ENCODE results near the gene ALOX5AP. TPM values are rescaled to one million over a fixed set of nuclear protein-coding genes. Genes with fewer than 3 reads are reported as not detected.

Gene ALOX5AP
- total and polyA plus RNA-seq, 4 donors = 17.9 to 753 (median 111) TPM

DNA sequence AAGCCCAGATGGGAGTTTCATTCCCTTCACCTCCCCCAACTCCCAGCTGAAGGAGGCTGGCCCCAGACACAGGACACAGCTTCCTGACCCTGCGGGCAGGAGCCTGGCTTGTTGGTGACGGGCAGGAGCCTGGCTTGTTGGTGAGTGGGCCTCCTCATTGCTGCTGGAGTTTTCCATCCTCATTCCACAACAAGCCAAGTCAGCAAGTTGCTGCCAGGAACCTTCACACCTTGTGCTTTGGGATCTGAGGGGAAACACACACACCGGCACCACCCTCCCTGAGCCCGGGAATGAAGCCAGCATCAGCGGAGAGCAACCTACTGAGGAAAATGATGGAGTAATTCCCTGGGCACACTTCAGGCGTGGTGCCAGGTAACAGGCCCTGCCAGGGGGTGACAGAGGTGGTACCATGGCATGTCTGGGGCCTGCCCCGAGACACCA is 74.9 kb downstream of the ALOX5AP start:
- ATAC-seq (ENCODE audit: insufficient read depth, low FRiP score) = no peak
- peaks cover 0 to 2% (median 0%) of the 10 kb centered on the region in 4 donors for H3K9me3 ChIP-seq (ENCODE audit: control insufficient read depth in 4 of 4, insufficient read depth in 3 of 4, low read length in 3 of 4)
- no peak for DNase-seq
- WGBS, 2 donors = 79 to 81% methylated on average over 7 of the region's 7 CpGs
- H3K36me3 ChIP-seq (ENCODE audit: control insufficient read depth in 4 of 4, insufficient read depth in 4 of 4, low read length in 4 of 4) = no peaks in the 10 kb centered on the region
- no peak overlapping the region for H3K4me3 ChIP-seq
- no peak overlapping the region for H3K27ac ChIP-seq (ENCODE audit: low read depth in 1 of 2, low read length in 1 of 2)
- H3K27me3 ChIP-seq (ENCODE audit: control insufficient read depth in 3 of 3, insufficient read depth in 3 of 3, low read length in 2 of 3) = no peaks in the 10 kb centered on the region
- no peak overlapping the region for H3K9ac ChIP-seq (ENCODE audit: insufficient read depth in 1 of 2, low read length in 2 of 2)
- TF ChIP-seq, protein P1, sequence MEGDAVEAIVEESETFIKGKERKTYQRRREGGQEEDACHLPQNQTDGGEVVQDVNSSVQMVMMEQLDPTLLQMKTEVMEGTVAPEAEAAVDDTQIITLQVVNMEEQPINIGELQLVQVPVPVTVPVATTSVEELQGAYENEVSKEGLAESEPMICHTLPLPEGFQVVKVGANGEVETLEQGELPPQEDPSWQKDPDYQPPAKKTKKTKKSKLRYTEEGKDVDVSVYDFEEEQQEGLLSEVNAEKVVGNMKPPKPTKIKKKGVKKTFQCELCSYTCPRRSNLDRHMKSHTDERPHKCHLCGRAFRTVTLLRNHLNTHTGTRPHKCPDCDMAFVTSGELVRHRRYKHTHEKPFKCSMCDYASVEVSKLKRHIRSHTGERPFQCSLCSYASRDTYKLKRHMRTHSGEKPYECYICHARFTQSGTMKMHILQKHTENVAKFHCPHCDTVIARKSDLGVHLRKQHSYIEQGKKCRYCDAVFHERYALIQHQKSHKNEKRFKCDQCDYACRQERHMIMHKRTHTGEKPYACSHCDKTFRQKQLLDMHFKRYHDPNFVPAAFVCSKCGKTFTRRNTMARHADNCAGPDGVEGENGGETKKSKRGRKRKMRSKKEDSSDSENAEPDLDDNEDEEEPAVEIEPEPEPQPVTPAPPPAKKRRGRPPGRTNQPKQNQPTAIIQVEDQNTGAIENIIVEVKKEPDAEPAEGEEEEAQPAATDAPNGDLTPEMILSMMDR (IDR thresholded peaks at IDR 0.05; ENCODE audit: control extremely low read depth, extremely low read depth) = no peak
- H3K4me1 ChIP-seq (ENCODE audit: control insufficient read depth in 5 of 5, insufficient read depth in 5 of 5, low read length in 5 of 5) = peaks cover 0 to 9% (median 2%) of the 10 kb centered on the region in 5 donors

DNA sequence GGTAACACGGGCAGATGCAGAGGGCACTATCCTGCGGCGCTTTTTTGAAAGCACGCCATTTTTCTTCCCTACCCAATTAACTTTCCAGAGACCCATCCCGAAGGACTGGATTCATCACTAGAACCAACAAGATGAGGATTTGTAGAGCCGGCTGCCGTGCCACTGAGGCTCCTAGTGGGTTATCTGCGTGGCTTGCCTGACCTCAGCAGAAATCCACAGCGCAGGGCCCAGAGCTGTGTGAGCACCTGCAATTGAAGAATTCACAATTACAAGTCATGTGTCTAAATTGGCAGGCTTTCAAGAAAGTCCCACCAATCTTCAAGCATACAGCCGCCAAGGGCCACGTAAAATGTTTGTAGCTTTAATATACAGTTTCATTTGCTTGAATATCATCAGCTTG is 75.5 kb downstream of the ALOX5AP start:
- Histone ChIP-seq H3K27ac (ENCODE audit: low read depth in 1 of 2, low read length in 1 of 2) (no peak overlapping the region), H3K27me3 (ENCODE audit: control insufficient read depth in 3 of 3, insufficient read depth in 3 of 3, low read length in 2 of 3) (no peaks in the 10 kb centered on the region), H3K9ac (ENCODE audit: insufficient read depth in 1 of 2, low read length in 2 of 2) (no peak overlapping the region), H3K9me3 (ENCODE audit: control insufficient read depth in 4 of 4, insufficient read depth in 3 of 4, low read length in 3 of 4) (peaks cover 0 to under 1% (median 0%) of the 10 kb centered on the region in 4 donors), H3K4me1 (ENCODE audit: control insufficient read depth in 5 of 5, insufficient read depth in 5 of 5, low read length in 5 of 5) (peaks cover 0 to 7% (median 2%) of the 10 kb centered on the region in 5 donors), H3K36me3 (ENCODE audit: control insufficient read depth in 4 of 4, insufficient read depth in 4 of 4, low read length in 4 of 4) (no peaks in the 10 kb centered on the region), H3K4me3 (no peak overlapping the region)
- WGBS, 2 donors = 92 to 94% methylated on average over 11 of the region's 11 CpGs
- TF ChIP-seq, protein P1 (IDR thresholded peaks at IDR 0.05; ENCODE audit: control extremely low read depth, extremely low read depth) = no peak
- DNase-seq = no peak
- ATAC-seq (ENCODE audit: insufficient read depth, low FRiP score) = no peak

Other genes with a start within 250 kb of the ALOX5AP start
- gene USPL1, start 117.6 kb upstream of the ALOX5AP start, total RNA-seq = 10 to 100 TPM; 13.4 to 31.9 TPM
- 1 to 10 TPM; 8.5 to 9.7 TPM for gene USPL1, start 117.6 kb upstream of the ALOX5AP start, polyA plus RNA-seq
- gene MEDAG, start 170.7 kb downstream of the ALOX5AP start, total RNA-seq = 10 to 100 TPM in 1 of 2 donors, under 1 TPM in 1; 0.97 to 14.4 TPM
- gene MEDAG, start 170.7 kb downstream of the ALOX5AP start, polyA plus RNA-seq = 1 to 10 TPM; 7.7 to 9.0 TPM
- gene TEX26, start 197.1 kb downstream of the ALOX5AP start, total RNA-seq = 1 to 10 TPM in 1 of 2 donors, not detected in 1; 6.2 TPM
- gene TEX26, start 197.1 kb downstream of the ALOX5AP start, polyA plus RNA-seq = 1 to 10 TPM in 1 of 2 donors, under 1 TPM in 1; 0.67 to 2.5 TPM

Measured in lung (tissue), 12 donors.